NOMO-1 treated with dmso at 0.1 percent for 144 hours (cell line): Measurements from ENCODE around the gene DNAAF2.
"Not testable (repeated sequence)": the region's sequence is repeated elsewhere in the genome, so short reads cannot be mapped to it uniquely, and the experiment has no call there.

ENCODE experiments used
- DNase-seq: peaks from one replicate; lab custom pipeline; 2025; ENCODE audit not compliant: unreplicated experiment; lab: John Stamatoyannopoulos, UW

DNAAF2 gene

GRCh38 chr14:49621114-49621881 lies 13.7 kb downstream of the DNAAF2 start:
- peak; percentile 78 for DNase-seq

- DNase-seq: peak; percentile 98
Measured at GRCh38 chr14:49620182-49621113, 14.6 kb downstream of the DNAAF2 start, which contains the start of the genes MGAT2 and RPL36AL. TSS of gene MGAT2 (plus strand) at chr14:49620799. CDS start at chr14:49621269, 470 bp downstream. TSS of gene RPL36AL (minus strand) at chr14:49620626. CDS start at chr14:49619104, 1,522 bp downstream.

- no peak for DNase-seq
Measured at GRCh38 chr14:49619730-49620129, 15.3 kb downstream of the DNAAF2 start.

GRCh38 chr14:49619273-49619672 lies 15.8 kb downstream of the DNAAF2 start:
- DNase-seq: not testable (repeated sequence)

- DNase-seq: no peak
Measured at GRCh38 chr14:49617852-49618519, 17.1 kb downstream of the DNAAF2 start.

GRCh38 chr14:49615776-49616175 lies 19.3 kb downstream of the DNAAF2 start:
- no peak for DNase-seq

- DNase-seq: no peak
Measured at GRCh38 chr14:49614196-49614595, 20.8 kb downstream of the DNAAF2 start.

- DNase-seq: no peak
Measured at GRCh38 chr14:49612671-49613070, 22.4 kb downstream of the DNAAF2 start.

- no peak for DNase-seq
Measured at GRCh38 chr14:49612251-49612650, 22.8 kb downstream of the DNAAF2 start.

GRCh38 chr14:49607583-49607982 lies 27.5 kb downstream of the DNAAF2 start:
- no peak for DNase-seq

- peak; percentile 81 for DNase-seq
Measured at GRCh38 chr14:49598485-49599300, 36.4 kb downstream of the DNAAF2 start, which contains the start of gene LRR1. TSS of gene LRR1 (plus strand) at chr14:49598940. CDS start at chr14:49599021, 81 bp downstream.

- no peak for DNase-seq
Measured at GRCh38 chr14:49598189-49598484, 36.9 kb downstream of the DNAAF2 start.

GRCh38 chr14:49594347-49595091 lies 40.5 kb downstream of the DNAAF2 start:
- DNase-seq: no peak

- DNase-seq: no peak
Measured at GRCh38 chr14:49593016-49593415, 42.0 kb downstream of the DNAAF2 start.

GRCh38 chr14:49589387-49589786 lies 45.7 kb downstream of the DNAAF2 start:
- DNase-seq: no peak

- peak; percentile 30 for DNase-seq
Measured at GRCh38 chr14:49586673-49587460, 48.2 kb downstream of the DNAAF2 start.

GRCh38 chr14:49585803-49586672 lies 49.0 kb downstream of the DNAAF2 start, which contains the start of gene RPS29:
TSS of gene RPS29 (minus strand) at chr14:49586380. CDS start at chr14:49586346, 34 bp downstream.
- DNase-seq: peak; percentile 96
